Measurements from ENCODE around the gene NAA16.

DNA sequence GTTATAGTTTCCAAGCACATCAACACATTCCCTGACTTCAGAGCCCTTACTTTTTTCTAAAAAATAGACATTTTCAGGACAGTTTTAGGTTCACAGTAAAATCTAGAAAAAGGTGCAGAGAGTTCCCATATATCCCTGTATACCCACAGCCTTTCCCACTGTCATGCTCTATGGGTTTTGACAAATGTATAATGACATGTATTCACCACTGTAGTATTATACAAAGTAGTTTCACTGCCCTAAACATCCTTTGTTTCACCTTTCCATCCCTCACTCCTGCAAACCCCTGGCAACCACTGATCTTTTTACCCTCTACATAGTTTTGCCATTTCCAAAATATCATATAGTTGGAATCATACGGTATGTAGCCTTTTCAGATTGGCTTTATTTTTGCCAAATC lies 15.6 kb downstream of the NAA16 start:
- TF ChIP-seq EP300 (IDR thresholded peaks at IDR 0.05; ENCODE audit: borderline replicate concordance in 1 of 2, low read depth in 1 of 2, low read length in 1 of 2) (no peak), TCF12 (IDR thresholded peaks at IDR 0.05) (no peak), RFX5 (IDR thresholded peaks at IDR 0.05; ENCODE audit: low read length) (no peak), EZH2phosphoT487 (IDR thresholded peaks at IDR 0.05; ENCODE audit: borderline replicate concordance, low read depth) (no peak), POLR2AphosphoS5 (IDR thresholded peaks at IDR 0.05; ENCODE audit: low read depth, low read length) (no peak), FOXJ3 (CRISPR knock-in tag; IDR thresholded peaks at IDR 0.05) (no peak), GABPA (IDR thresholded peaks at IDR 0.05; ENCODE audit: low read depth) (no peak), TAF1 (IDR thresholded peaks at IDR 0.05; ENCODE audit: borderline replicate concordance, low read depth, low read length) (no peak)
- TF ChIP-seq, protein P1, sequence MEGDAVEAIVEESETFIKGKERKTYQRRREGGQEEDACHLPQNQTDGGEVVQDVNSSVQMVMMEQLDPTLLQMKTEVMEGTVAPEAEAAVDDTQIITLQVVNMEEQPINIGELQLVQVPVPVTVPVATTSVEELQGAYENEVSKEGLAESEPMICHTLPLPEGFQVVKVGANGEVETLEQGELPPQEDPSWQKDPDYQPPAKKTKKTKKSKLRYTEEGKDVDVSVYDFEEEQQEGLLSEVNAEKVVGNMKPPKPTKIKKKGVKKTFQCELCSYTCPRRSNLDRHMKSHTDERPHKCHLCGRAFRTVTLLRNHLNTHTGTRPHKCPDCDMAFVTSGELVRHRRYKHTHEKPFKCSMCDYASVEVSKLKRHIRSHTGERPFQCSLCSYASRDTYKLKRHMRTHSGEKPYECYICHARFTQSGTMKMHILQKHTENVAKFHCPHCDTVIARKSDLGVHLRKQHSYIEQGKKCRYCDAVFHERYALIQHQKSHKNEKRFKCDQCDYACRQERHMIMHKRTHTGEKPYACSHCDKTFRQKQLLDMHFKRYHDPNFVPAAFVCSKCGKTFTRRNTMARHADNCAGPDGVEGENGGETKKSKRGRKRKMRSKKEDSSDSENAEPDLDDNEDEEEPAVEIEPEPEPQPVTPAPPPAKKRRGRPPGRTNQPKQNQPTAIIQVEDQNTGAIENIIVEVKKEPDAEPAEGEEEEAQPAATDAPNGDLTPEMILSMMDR (IDR thresholded peaks at IDR 0.05), result no peak
- TF ChIP-seq, protein P2, sequence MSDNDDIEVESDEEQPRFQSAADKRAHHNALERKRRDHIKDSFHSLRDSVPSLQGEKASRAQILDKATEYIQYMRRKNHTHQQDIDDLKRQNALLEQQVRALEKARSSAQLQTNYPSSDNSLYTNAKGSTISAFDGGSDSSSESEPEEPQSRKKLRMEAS (IDR thresholded peaks at IDR 0.05; ENCODE audit: low read depth), result no peak
- TF ChIP-seq, protein P3, sequence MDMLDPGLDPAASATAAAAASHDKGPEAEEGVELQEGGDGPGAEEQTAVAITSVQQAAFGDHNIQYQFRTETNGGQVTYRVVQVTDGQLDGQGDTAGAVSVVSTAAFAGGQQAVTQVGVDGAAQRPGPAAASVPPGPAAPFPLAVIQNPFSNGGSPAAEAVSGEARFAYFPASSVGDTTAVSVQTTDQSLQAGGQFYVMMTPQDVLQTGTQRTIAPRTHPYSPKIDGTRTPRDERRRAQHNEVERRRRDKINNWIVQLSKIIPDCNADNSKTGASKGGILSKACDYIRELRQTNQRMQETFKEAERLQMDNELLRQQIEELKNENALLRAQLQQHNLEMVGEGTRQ (IDR thresholded peaks at IDR 0.05; ENCODE audit: borderline replicate concordance, low read depth, low read length), result no peak
- TF ChIP-seq, protein P4, sequence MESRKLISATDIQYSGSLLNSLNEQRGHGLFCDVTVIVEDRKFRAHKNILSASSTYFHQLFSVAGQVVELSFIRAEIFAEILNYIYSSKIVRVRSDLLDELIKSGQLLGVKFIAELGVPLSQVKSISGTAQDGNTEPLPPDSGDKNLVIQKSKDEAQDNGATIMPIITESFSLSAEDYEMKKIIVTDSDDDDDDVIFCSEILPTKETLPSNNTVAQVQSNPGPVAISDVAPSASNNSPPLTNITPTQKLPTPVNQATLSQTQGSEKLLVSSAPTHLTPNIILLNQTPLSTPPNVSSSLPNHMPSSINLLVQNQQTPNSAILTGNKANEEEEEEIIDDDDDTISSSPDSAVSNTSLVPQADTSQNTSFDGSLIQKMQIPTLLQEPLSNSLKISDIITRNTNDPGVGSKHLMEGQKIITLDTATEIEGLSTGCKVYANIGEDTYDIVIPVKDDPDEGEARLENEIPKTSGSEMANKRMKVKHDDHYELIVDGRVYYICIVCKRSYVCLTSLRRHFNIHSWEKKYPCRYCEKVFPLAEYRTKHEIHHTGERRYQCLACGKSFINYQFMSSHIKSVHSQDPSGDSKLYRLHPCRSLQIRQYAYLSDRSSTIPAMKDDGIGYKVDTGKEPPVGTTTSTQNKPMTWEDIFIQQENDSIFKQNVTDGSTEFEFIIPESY (IDR thresholded peaks at IDR 0.05; ENCODE audit: borderline replicate concordance, low read depth), result no peak
